GM10266 (cell line): Measurements from ENCODE around the gene STXBP4.

ENCODE experiments used
- DNase-seq: peaks from one replicate; pipeline ENCODE4 v3.0.0; 2012; ENCODE audit errors: extremely low spot score
- CTCF ChIP-seq: IDR thresholded peaks from 2 replicates; pipeline ENCODE4 v1.5.1; 2012; ENCODE audit warnings: mild to moderate bottlenecking, low read depth; ENCODE audit not compliant: control insufficient read depth, insufficient read depth; ENCODE audit errors: missing control alignments

STXBP4 gene

GRCh38 chr17:55154101-55154500 lies 185.5 kb downstream of the STXBP4 start:
- no peak for DNase-seq
- TF ChIP-seq CTCF = no peak

- no peak for DNase-seq
- no peak for TF ChIP-seq CTCF
These were observed 187.4 kb downstream of the STXBP4 start for GRCh38 chr17:55155856-55156560.

- no peak for TF ChIP-seq CTCF
- DNase-seq = no peak
These were observed 188.6 kb downstream of the STXBP4 start for GRCh38 chr17:55157165-55157564.

GRCh38 chr17:55158439-55158838 lies 189.9 kb downstream of the STXBP4 start:
- no peak for DNase-seq

GRCh38 chr17:55159251-55159650 lies 190.7 kb downstream of the STXBP4 start:
- no peak for DNase-seq
- TF ChIP-seq CTCF = no peak

More at GRCh38 chr17:55158439-55158838, 189.9 kb downstream of the STXBP4 start:
- TF ChIP-seq CTCF = no peak

GRCh38 chr17:55160501-55160900 lies 191.9 kb downstream of the STXBP4 start:
- no peak for DNase-seq
- no peak for TF ChIP-seq CTCF

- TF ChIP-seq CTCF = no peak
- DNase-seq = no peak
These were observed 193.5 kb downstream of the STXBP4 start for GRCh38 chr17:55161935-55162555.
